ENCODE results near the gene MRPL54. TPM values are rescaled to one million over a fixed set of nuclear protein-coding genes. Genes with fewer than 3 reads are reported as not detected.
"Not testable (repeated sequence)": the region's sequence is repeated elsewhere in the genome, so short reads cannot be mapped to it uniquely, and the experiment has no call there.

Gene MRPL54
- total RNA-seq, 1 donor from 2014 or later, result 70.8 TPM

- DNase-seq (peak; percentile 58), ATAC-seq (peak; percentile 52)
- intact Hi-C loops (cut with micrococcal nuclease), result no loop called here
These were observed 39.1 kb downstream of the MRPL54 start for GRCh38 chr19:3801412-3802096.

DNA sequence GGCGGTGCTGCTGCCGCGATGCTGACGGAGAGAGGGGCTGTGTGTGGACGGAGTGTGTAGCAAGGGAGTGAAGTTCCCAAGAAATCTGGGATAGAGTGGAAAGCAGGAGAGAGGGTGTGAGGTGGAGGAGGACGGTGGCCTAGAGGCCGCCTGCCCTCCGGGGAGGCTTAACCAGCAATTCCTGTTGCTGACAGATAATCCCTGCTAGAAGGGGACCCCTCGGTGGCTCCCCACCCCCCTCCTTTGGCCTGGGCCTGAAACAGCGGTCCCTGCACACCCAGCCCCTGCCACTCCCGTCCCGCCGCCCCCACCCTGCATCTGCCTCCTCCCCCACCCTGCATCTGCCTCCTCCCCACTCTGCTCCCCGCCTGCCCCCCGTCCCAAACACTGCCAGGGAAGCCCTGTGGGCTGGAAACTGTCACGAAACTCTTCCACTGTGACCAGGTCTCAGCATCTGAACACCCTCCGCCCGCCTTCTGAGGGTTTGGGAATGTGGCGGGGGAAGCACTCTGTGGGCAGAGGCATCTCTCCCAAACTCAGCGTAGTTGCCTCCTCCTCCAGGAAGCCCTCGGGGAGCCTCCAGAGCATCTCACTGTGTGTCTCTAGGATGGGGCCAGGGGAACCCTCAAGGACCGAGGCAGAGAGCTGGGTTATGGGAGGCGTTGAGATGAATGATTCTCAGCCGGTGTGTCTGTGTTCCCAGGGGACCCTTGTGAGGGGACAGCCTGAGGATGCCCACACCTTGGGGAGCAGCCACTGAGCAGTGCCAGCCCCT, 40.8 kb downstream of the MRPL54 start:
- ATAC-seq, result no peak
- intact Hi-C loops (cut with micrococcal nuclease), result no loop called here

DNA sequence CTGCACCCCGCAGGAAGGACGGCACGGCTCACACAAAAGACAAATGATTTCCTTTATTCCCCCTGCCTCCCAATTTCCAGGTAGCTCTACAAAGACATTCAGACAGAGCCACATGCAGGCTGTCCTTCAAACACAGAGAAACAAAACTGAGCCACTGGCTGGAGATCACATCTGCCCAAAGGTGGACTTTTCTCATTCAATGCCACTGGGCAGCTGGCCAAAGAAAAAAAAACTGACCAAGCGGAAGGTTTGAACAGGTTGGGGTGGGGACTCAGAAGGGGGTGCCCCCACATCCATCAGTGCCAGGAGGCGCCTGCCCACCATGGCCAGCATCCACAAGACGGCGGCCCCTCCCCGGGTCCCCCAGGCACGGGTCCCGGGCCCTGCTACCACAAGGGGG, 41.5 kb downstream of the MRPL54 start:
- ATAC-seq (no peak), DNase-seq (no peak)
- intact Hi-C loops (cut with micrococcal nuclease), result no loop called here

More for the DNA sequence above, 40.8 kb downstream of the MRPL54 start:
- DNase-seq, result no peak

GRCh38 chr19:3804429-3804828, 41.9 kb downstream of the MRPL54 start:
- intact Hi-C loops (cut with micrococcal nuclease), result no loop called here
- ATAC-seq, result no peak
- no peak for DNase-seq

DNA sequence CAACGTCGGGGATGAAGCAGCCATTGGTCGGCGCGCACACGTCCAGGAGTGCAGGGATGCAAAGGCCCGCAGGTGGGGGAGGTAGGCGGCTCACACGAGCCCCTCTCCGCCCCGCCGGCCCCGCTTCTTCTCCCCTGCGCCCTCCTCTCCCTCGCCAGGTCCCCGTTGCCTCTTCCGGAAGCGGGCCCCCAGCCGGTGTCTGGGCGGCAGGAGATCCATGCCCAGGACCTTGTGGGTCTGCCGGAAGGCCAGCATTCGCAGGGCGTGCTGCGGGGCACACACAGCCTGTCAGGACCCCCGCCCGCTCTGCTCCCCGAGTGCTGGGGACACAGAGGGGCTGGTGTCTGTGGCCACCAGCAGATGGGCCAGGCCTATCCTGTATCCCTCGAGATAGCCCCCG, 43.4 kb downstream of the MRPL54 start:
- DNase-seq (no peak), ATAC-seq (no peak)
- intact Hi-C loops (cut with micrococcal nuclease), result no loop called here

DNA sequence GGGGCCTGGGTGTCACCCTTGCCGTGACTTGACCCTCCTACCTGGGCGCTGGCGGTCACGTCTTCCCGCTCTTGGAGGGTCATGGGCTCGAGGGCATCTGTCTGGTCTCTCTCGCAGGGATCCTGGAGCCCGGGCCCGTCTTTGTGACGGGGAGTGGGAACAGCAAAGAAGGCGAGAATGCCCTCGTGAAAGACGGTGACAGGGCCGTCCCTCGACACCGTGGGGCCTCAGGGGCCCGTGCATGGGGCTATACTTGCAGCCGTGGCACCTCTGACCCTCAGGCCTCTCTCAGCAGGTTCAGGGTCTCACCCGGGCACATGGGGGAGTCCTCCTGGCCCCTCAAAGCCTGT, 44.6 kb downstream of the MRPL54 start:
- ATAC-seq, result no peak
- intact Hi-C loops (cut with micrococcal nuclease), result no loop called here
- no peak for DNase-seq

GRCh38 chr19:3807574-3808354, 45.3 kb downstream of the MRPL54 start:
- DNase-seq (no peak), ATAC-seq (no peak)
- intact Hi-C loops (cut with micrococcal nuclease), result no loop called here

DNA sequence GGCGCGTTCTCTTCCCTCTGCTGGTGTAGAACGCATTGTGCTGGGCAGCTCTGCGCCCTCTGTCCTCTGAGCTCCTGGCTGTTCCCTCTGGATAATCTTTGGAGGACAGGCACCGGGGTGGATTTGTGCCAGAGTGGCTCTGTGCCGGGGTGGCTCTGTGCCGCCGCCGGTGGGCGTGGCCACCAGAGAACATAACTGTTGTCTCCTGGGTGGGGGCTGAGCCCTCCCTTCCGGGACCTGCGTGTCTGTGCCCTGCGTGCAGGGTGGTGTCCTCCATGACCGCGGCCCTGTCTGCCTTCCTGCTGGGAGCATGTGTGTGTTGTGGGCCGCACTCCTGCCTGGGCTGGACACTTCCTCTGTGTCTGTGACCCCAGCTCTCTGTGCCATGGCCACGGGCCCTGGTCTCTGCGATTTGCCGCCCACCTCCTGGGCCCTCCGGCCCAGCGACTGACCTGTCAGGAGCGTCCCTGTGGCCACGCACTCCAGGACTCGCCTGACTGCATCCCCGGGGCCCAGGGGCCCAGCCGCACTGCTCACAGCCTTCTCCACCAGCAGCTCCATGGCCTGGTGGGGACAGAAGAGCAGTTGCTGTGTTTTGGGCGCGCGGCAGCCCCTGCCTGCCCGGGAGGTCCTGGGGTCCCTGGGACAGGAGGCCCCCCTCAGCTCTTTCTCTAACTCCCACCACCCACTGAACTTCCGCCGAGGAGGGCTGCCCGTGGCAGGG, 46.1 kb downstream of the MRPL54 start:
- ATAC-seq (peak; percentile 31), DNase-seq (no peak)
- intact Hi-C loops (cut with micrococcal nuclease), result no loop called here

- ATAC-seq, result no peak
- intact Hi-C loops (cut with micrococcal nuclease), result no loop called here
- DNase-seq, result no peak
These were observed 47.6 kb downstream of the MRPL54 start for GRCh38 chr19:3809881-3810707.

DNA sequence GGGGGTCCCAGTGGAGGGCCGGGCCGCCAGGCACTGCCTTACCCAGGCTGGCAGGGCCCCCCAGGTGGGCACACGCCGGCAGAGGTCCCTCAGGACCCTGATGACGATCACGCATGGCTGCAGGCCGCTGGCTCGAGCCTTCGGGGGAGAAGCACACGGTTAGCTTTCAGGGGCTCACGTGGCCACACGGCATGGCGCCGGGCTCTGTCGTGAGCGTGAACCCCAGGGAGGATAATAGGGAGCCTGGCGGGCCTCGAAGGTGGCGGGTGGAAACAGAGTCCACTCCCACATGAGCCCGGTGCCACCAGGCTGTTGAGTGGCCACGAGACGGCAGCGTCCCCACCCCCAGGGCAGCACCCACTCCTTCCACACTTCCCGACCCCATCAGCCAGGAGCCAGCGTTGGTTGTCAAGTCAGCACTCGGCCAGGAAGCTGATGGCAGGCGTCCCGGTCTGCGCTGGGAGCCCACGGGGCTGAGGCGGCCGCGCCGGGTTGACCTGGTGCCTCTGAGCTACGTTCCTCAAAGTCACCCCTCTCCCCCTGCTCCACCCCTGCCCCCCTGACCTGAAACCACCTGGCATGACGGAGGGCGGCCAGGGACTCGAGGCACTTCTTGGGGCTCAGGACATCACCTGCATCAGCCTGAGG, 48.4 kb downstream of the MRPL54 start:
- no peak for ATAC-seq

DNA sequence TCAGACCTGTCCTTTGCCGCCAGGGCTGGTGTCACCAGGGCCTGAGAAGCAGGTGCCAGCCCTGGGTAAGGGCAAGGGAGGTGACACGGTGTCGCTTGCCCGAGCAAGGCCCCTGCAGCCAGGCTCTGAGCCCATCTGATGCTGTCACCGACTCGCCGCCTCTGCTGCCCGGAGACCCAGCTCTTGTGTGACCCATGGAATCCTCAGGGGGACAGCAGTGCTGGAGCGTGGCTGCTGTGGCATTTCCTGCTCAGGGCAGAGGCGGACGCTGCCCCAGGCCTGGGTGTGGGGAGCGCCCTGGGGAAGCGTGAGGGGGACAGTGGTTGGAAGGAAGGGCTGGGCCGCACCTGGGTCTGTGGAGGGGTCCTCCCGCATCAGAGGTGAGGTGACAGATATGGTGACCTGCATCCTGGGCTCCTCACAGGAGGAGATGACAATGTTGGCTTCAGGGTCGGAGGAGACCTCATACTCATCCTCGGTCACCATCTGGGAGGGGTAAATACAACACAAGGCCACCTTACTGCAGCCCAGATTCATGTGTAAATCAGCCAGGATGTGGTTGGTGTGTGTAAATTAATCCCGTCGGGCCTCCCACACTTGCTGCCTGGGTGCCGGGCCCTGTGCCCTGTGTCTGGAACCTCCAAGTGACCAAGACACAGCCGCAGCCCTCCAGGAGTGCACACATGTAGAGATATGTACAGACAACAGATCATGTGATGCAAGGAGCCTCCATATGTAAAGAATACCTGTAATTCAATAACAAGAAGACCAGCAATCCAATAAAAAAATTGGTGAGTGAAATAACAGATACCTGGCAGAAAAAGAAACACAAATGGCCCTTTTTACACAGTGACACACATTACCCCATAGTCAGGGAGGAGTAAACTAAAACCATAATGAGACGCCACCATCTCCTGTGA, 51.3 kb downstream of the MRPL54 start:
- DNase-seq (no peak), ATAC-seq (no peak)
- intact Hi-C loops (cut with micrococcal nuclease), result no loop called here

More for the DNA sequence above, 48.4 kb downstream of the MRPL54 start:
- no peak for DNase-seq
- intact Hi-C loops (cut with micrococcal nuclease), result no loop called here

- ATAC-seq (no peak), DNase-seq (no peak)
- intact Hi-C loops (cut with micrococcal nuclease), result no loop called here
These were observed 52.2 kb downstream of the MRPL54 start for GRCh38 chr19:3814648-3815047.

- intact Hi-C loops (cut with micrococcal nuclease); ATAC-seq; DNase-seq: not testable (repeated sequence)
These were observed 53.7 kb downstream of the MRPL54 start for GRCh38 chr19:3816148-3816547.

GRCh38 chr19:3816566-3817218, 54.2 kb downstream of the MRPL54 start:
- ATAC-seq (no peak), DNase-seq (no peak)
- intact Hi-C loops (cut with micrococcal nuclease), result no loop called here
